Trophoblast cell (in vitro differentiated cells and primary cell): Measurements from ENCODE around the gene BCKDK.

Source experiments
- DNase-seq, 2 donors: peaks; one replicate each; pipeline ENCODE4 v3.0.0-alpha.2; 2016
- H2AFZ ChIP-seq: 2 replicates; pipeline ENCODE4 v1.6.1; 2013; ENCODE audit warnings: low read length, moderate library complexity, mild to moderate bottlenecking; ENCODE audit not compliant: insufficient read depth, poor library complexity
- H2AK5ac ChIP-seq: 2 replicates; pipeline ENCODE4 v1.6.1; 2013; ENCODE audit warnings: mild to moderate bottlenecking, low read length
- H2BK120ac ChIP-seq: 2 replicates; pipeline ENCODE4 v1.6.1; 2013; ENCODE audit warnings: low read length, mild to moderate bottlenecking, moderate library complexity; ENCODE audit not compliant: insufficient read depth, poor library complexity
- H2BK12ac ChIP-seq: 2 replicates; pipeline ENCODE4 v1.6.1; 2013; ENCODE audit warnings: mild to moderate bottlenecking, low read length, moderate library complexity
- H2BK5ac ChIP-seq: 2 replicates; pipeline ENCODE4 v1.6.1; 2013; ENCODE audit warnings: low read length, low read depth, moderate library complexity, mild to moderate bottlenecking; ENCODE audit not compliant: poor library complexity
- H3K14ac ChIP-seq: 2 replicates; pipeline ENCODE4 v1.6.1; 2013; ENCODE audit warnings: mild to moderate bottlenecking, low read length
- H3K18ac ChIP-seq: 2 replicates; pipeline ENCODE4 v1.6.1; 2013; ENCODE audit warnings: mild to moderate bottlenecking, low read length
- H3K23ac ChIP-seq: 2 replicates; pipeline ENCODE4 v1.6.1; 2013; ENCODE audit warnings: low read length
- H3K27ac ChIP-seq: 2 replicates; pipeline ENCODE4 v1.5.1; 2013; ENCODE audit warnings: low read depth, mild to moderate bottlenecking, inconsistent platforms, low read length, moderate library complexity
- H3K27me3 ChIP-seq: 2 replicates; pipeline ENCODE4 v1.6.1; 2013; ENCODE audit warnings: inconsistent platforms, mild to moderate bottlenecking, low read length, moderate library complexity; ENCODE audit not compliant: insufficient read depth
- H3K36me3 ChIP-seq, 2 experiments: 1 replicate in 1 of 2; 2 replicates in 1 of 2; pipeline ENCODE4 v1.6.1; 2013; ENCODE audit warnings: low read length in 2 of 2, mild to moderate bottlenecking in 2 of 2, moderate library complexity in 1 of 2; ENCODE audit not compliant: insufficient read depth in 2 of 2, control insufficient read depth in 1 of 2
- H3K4ac ChIP-seq: 2 replicates; pipeline ENCODE4 v1.6.1; 2013; ENCODE audit warnings: low read depth, mild to moderate bottlenecking, low read length, moderate library complexity
- H3K4me1 ChIP-seq, 2 experiments: 1 replicate in 1 of 2; 2 replicates in 1 of 2; pipeline ENCODE4 v1.6.1; 2013; ENCODE audit warnings: low read length in 2 of 2, mild to moderate bottlenecking in 2 of 2, moderate library complexity in 1 of 2; ENCODE audit not compliant: insufficient read depth in 2 of 2, control insufficient read depth in 1 of 2
- H3K4me2 ChIP-seq: 2 replicates; pipeline ENCODE4 v1.6.1; 2013; ENCODE audit warnings: inconsistent platforms, mild to moderate bottlenecking, low read length, moderate library complexity
- H3K4me3 ChIP-seq: 2 replicates; pipeline ENCODE4 v1.5.1; 2013; ENCODE audit warnings: mild to moderate bottlenecking, low read depth, low read length, inconsistent platforms
- H3K79me1 ChIP-seq: one replicate; pipeline ENCODE4 v1.6.1; 2013; ENCODE audit warnings: low read length
- H3K79me2 ChIP-seq: 2 replicates; pipeline ENCODE4 v1.6.1; 2013; ENCODE audit warnings: low read length, mild to moderate bottlenecking; ENCODE audit not compliant: control insufficient read depth, insufficient read depth, poor library complexity
- H3K9ac ChIP-seq: 2 replicates; pipeline ENCODE4 v1.6.1; 2013; ENCODE audit warnings: mild to moderate bottlenecking, low read length
- H3K9me3 ChIP-seq: 2 replicates; pipeline ENCODE4 v1.6.1; 2013; ENCODE audit warnings: low read depth, mild to moderate bottlenecking, control low read depth, inconsistent platforms, low read length; ENCODE audit not compliant: insufficient read depth
- H4K12ac ChIP-seq: 2 replicates; pipeline ENCODE4 v1.6.1; 2013; ENCODE audit warnings: low read depth, mild to moderate bottlenecking, low read length, moderate library complexity
- H4K8ac ChIP-seq: 2 replicates; pipeline ENCODE4 v1.6.1; 2013; ENCODE audit warnings: low read depth, mild to moderate bottlenecking, low read length, moderate library complexity
- H4K91ac ChIP-seq: one replicate; pipeline ENCODE4 v1.6.1; 2013; ENCODE audit warnings: low read depth, mild to moderate bottlenecking, low read length, moderate library complexity
- WGBS: extraction: QIAGEN DNeasy Blood & Tissue Kit; methylation state at CpG from one replicate; pipeline ENCODE4 v1.1.7; 2013; ENCODE audit warnings: missing lambda C conversion rate; ENCODE audit not compliant: insufficient read length, insufficient coverage; ENCODE audit errors: extremely low coverage; 5-methylcytosine and 5-hydroxymethylcytosine counted together

BCKDK gene

GRCh38 chr16:31106509-31107464, 1.4 kb upstream of the BCKDK start:
- H3K14ac ChIP-seq = no peak overlapping the region
- DNase-seq = no peak
- no peak overlapping the region for H2BK5ac ChIP-seq
- no CpG with 5 or more reads among the region's 28 CpGs for WGBS
- no peak overlapping the region for H4K8ac ChIP-seq
- no peak overlapping the region for H4K12ac ChIP-seq
- H3K27me3 ChIP-seq = no peaks in the 10 kb centered on the region
- no peak overlapping the region for H3K4ac ChIP-seq
- no peak overlapping the region for H2AFZ ChIP-seq
- peaks cover 6% of the 10 kb centered on the region for H3K79me2 ChIP-seq
- peaks cover 26 to 27% of the 10 kb centered on the region in 2 experiments for H3K36me3 ChIP-seq
- H3K4me1 ChIP-seq = peaks cover 0 to 14% of the 10 kb centered on the region in 2 experiments
- H3K18ac ChIP-seq = no peak overlapping the region
- no peak overlapping the region for H3K4me2 ChIP-seq
- peaks cover 6% of the 10 kb centered on the region for H3K79me1 ChIP-seq
- H2AK5ac ChIP-seq = no peak overlapping the region
- H2BK12ac ChIP-seq = no peak overlapping the region
- no peak overlapping the region for H2BK120ac ChIP-seq
- no peak overlapping the region for H3K27ac ChIP-seq
- H3K4me3 ChIP-seq = no peak overlapping the region
- H4K91ac ChIP-seq = no peak overlapping the region
- no peak overlapping the region for H3K9ac ChIP-seq
- peaks cover 3% of the 10 kb centered on the region for H3K9me3 ChIP-seq
- H3K23ac ChIP-seq = no peak overlapping the region

- WGBS = no CpG with 5 or more reads among the region's 6 CpGs
These were observed 720 bp upstream of the BCKDK start for GRCh38 chr16:31107465-31107867.

GRCh38 chr16:31108794-31109558, 790 bp downstream of the BCKDK start:
- peaks cover 6% of the 10 kb centered on the region for H3K79me1 ChIP-seq
- no peak for DNase-seq
- peak overlapping the region; percentile 97 for H3K4me3 ChIP-seq
- peaks cover 36 to 40% of the 10 kb centered on the region in 2 experiments for H3K36me3 ChIP-seq
- no peak overlapping the region for H2BK5ac ChIP-seq
- H3K4me1 ChIP-seq = peaks cover 0 to 14% of the 10 kb centered on the region in 2 experiments
- peak overlapping the region; percentile 96 for H3K4ac ChIP-seq
- peak overlapping the region; percentile 96 for H4K12ac ChIP-seq
- H3K4me2 ChIP-seq = peak overlapping the region; percentile 92
- no peak overlapping the region for H2BK12ac ChIP-seq
- peaks cover 6% of the 10 kb centered on the region for H3K79me2 ChIP-seq
- no peak overlapping the region for H3K27ac ChIP-seq
- no CpG with 5 or more reads among the region's 57 CpGs for WGBS
- H3K27me3 ChIP-seq = no peaks in the 10 kb centered on the region
- H2AFZ ChIP-seq = peak overlapping the region; percentile 100
- no peak overlapping the region for H3K23ac ChIP-seq
- H4K8ac ChIP-seq = peak overlapping the region; percentile 98
- H2BK120ac ChIP-seq = peak overlapping the region; percentile 94
- peak overlapping the region; percentile 83 for H2AK5ac ChIP-seq
- peak overlapping the region; percentile 97 for H4K91ac ChIP-seq
- peak overlapping the region; percentile 95 for H3K18ac ChIP-seq
- H3K9ac ChIP-seq = peak overlapping the region; percentile 93
- peak overlapping the region; percentile 99 for H3K14ac ChIP-seq
- peaks cover 1% of the 10 kb centered on the region for H3K9me3 ChIP-seq

More at GRCh38 chr16:31107465-31107867, 720 bp upstream of the BCKDK start:
- no peak overlapping the region for H3K4me3 ChIP-seq
- H3K23ac ChIP-seq = no peak overlapping the region
- no peak overlapping the region for H3K27ac ChIP-seq
- no peak overlapping the region for H3K14ac ChIP-seq
- H2AFZ ChIP-seq = no peak overlapping the region
- peaks cover 3% of the 10 kb centered on the region for H3K9me3 ChIP-seq
- no peak overlapping the region for H2AK5ac ChIP-seq
- H3K36me3 ChIP-seq = peaks cover 33 to 34% of the 10 kb centered on the region in 2 experiments
- H3K4ac ChIP-seq = no peak overlapping the region
- no peak overlapping the region for H2BK12ac ChIP-seq
- no peaks in the 10 kb centered on the region for H3K27me3 ChIP-seq
- no peak overlapping the region for H2BK120ac ChIP-seq
- no peak overlapping the region for H2BK5ac ChIP-seq
- H3K4me1 ChIP-seq = peaks cover 0 to 14% of the 10 kb centered on the region in 2 experiments
- H4K91ac ChIP-seq = no peak overlapping the region
- H3K9ac ChIP-seq = no peak overlapping the region
- no peak overlapping the region for H4K12ac ChIP-seq
- no peak for DNase-seq
- no peak overlapping the region for H4K8ac ChIP-seq
- H3K79me2 ChIP-seq = peaks cover 6% of the 10 kb centered on the region
- peaks cover 6% of the 10 kb centered on the region for H3K79me1 ChIP-seq
- no peak overlapping the region for H3K4me2 ChIP-seq
- H3K18ac ChIP-seq = no peak overlapping the region

GRCh38 chr16:31109622-31110021, 1.4 kb downstream of the BCKDK start:
- H3K18ac ChIP-seq = no peak overlapping the region

More at GRCh38 chr16:31109622-31110021, 1.4 kb downstream of the BCKDK start:
- Histone ChIP-seq H3K14ac (no peak overlapping the region), H3K4me3 (no peak overlapping the region), H2AFZ (no peak overlapping the region), H3K36me3 (peaks cover 36 to 40% of the 10 kb centered on the region in 2 experiments), H4K91ac (no peak overlapping the region), H3K9ac (no peak overlapping the region), H3K23ac (no peak overlapping the region), H3K79me1 (peaks cover 6% of the 10 kb centered on the region), H3K27ac (no peak overlapping the region), H3K4me2 (no peak overlapping the region), H3K9me3 (peaks cover 1% of the 10 kb centered on the region), H3K27me3 (no peaks in the 10 kb centered on the region), H2BK12ac (no peak overlapping the region), H4K8ac (no peak overlapping the region), H3K4ac (peak overlapping the region; percentile 12), H4K12ac (no peak overlapping the region), H2BK5ac (no peak overlapping the region), H2AK5ac (no peak overlapping the region), H3K4me1 (peaks cover 0 to 14% of the 10 kb centered on the region in 2 experiments), H3K79me2 (peaks cover 6% of the 10 kb centered on the region), H2BK120ac (no peak overlapping the region)
- no peak for DNase-seq
- no CpG with 5 or more reads among the region's 12 CpGs for WGBS
